MM.1S (cell line): ENCODE data around the gene SEMA4D.

Source experiments
- DNase-seq: peaks from one replicate; pipeline ENCODE4 v3.0.0-alpha.2; 2015
- H2AFZ ChIP-seq: fragments of 300-600 bp; sonication (generic); 2 replicates; pipeline ENCODE4 v1.6.0; 2016; ENCODE audit warnings: antibody characterized with exemption, low read length
- H3F3A ChIP-seq: fragments of 300-600 bp; sonication (generic); 2 replicates; pipeline ENCODE4 v1.6.1; 2016; ENCODE audit warnings: mild to moderate bottlenecking, antibody characterized with exemption, low read length, moderate library complexity, mixed read lengths; ENCODE audit not compliant: insufficient read depth
- H3K27ac ChIP-seq: fragments of 300-600 bp; sonication (generic); 2 replicates; pipeline ENCODE4 v1.5.1; 2016; ENCODE audit warnings: mild to moderate bottlenecking, low read length
- H3K27me3 ChIP-seq: fragments of 300-600 bp; sonication (generic); replicated peaks from 2 replicates; pipeline ENCODE4 v1.6.0; 2016; ENCODE audit warnings: low read length; ENCODE audit not compliant: insufficient read depth
- H3K36me3 ChIP-seq: fragments of 300-600 bp; sonication (generic); replicated peaks from 2 replicates; pipeline ENCODE4 v1.6.1; 2016; ENCODE audit warnings: mild to moderate bottlenecking, low read length, mixed read lengths; ENCODE audit not compliant: insufficient read depth
- H3K4me1 ChIP-seq: fragments of 300-600 bp; sonication (generic); 2 replicates; pipeline ENCODE4 v1.6.1; 2016; ENCODE audit warnings: low read length, mixed read lengths
- H3K4me2 ChIP-seq: fragments of 300-600 bp; sonication (generic); 2 replicates; pipeline ENCODE4 v1.6.0; 2016; ENCODE audit warnings: low read depth, low read length
- H3K4me3 ChIP-seq: fragments of 300-600 bp; sonication (generic); 2 replicates; pipeline ENCODE4 v1.5.1; 2016; ENCODE audit warnings: low read length, mixed read lengths
- H3K79me2 ChIP-seq: fragments of 300-600 bp; sonication (generic); 2 replicates; pipeline ENCODE4 v1.6.1; 2016; ENCODE audit warnings: mixed run types, low read length, mixed read lengths
- H3K9ac ChIP-seq: fragments of 300-600 bp; sonication (generic); 2 replicates; pipeline ENCODE4 v1.6.1; 2016; ENCODE audit warnings: low read length, mixed read lengths
- H3K9me2 ChIP-seq: fragments of 300-600 bp; sonication (generic); replicated peaks from 2 replicates; pipeline ENCODE4 v1.6.1; 2016; ENCODE audit warnings: mild to moderate bottlenecking, low read length, mixed read lengths; ENCODE audit not compliant: insufficient read depth
- H3K9me3 ChIP-seq: fragments of 300-600 bp; sonication (generic); replicated peaks from 2 replicates; pipeline ENCODE4 v1.6.1; 2016; ENCODE audit warnings: mild to moderate bottlenecking, low read length, mixed read lengths; ENCODE audit not compliant: insufficient read depth
- H4K20me1 ChIP-seq: fragments of 300-600 bp; sonication (generic); 2 replicates; pipeline ENCODE4 v1.6.1; 2016; ENCODE audit warnings: mild to moderate bottlenecking, low read length, moderate library complexity, mixed read lengths; ENCODE audit not compliant: insufficient read depth
- CTCF ChIP-seq: fragments of 300-600 bp; sonication (generic); IDR thresholded peaks from 2 replicates; pipeline ENCODE4 v1.5.1; 2016; ENCODE audit warnings: antibody characterized with exemption, low read length, mixed read lengths
- EZH2 ChIP-seq: fragments of 300-600 bp; sonication (generic); optimal IDR thresholded peaks from 2 replicates; pipeline ENCODE3; 2017; ENCODE audit warnings: low read depth, mild to moderate bottlenecking, antibody characterized with exemption, low read length, mixed read lengths
- EZH2phosphoT487 ChIP-seq: fragments of 300-600 bp; sonication (generic); IDR thresholded peaks from 2 replicates; pipeline ENCODE4 v1.6.1; 2018; ENCODE audit warnings: antibody characterized with exemption, low read length

The SEMA4D gene

DNA sequence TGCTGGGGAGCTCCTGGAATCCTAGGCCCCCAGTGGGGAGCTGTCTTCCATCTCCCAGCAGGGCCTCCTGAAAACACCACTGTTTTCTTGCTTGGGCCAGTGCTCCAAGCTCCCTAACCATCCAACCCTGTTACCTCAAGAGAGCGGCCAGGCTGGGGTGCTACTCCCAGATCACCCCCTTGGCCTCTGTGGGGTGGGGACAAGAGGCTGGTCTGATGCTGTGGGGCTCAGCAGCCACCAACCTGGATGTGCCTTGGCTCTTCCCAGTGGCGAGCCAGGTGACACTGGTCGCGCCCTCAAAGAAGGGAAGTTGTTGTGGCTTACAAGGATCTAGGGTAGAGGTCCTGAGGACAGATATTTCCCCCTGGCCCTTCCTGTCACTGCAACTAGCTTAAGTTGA, 130.6 kb downstream of the SEMA4D start:
- Histone ChIP-seq H3K79me2 (no peaks in the 10 kb centered on the region), H3F3A (peaks cover 3% of the 10 kb centered on the region; the same call in 1 of the 2 replicates), H4K20me1 (no peaks in the 10 kb centered on the region), H3K9ac (no peak overlapping the region), H3K9me3 (no peaks in the 10 kb centered on the region), H3K27ac (no peak overlapping the region), H3K27me3 (no peaks in the 10 kb centered on the region), H3K9me2 (no peaks in the 10 kb centered on the region), H3K36me3 (no peaks in the 10 kb centered on the region), H3K4me1 (no peaks in the 10 kb centered on the region), H3K4me3 (no peak overlapping the region), H2AFZ (no peak overlapping the region), H3K4me2 (no peak overlapping the region)
- no peak for TF ChIP-seq CTCF
- DNase-seq: no peak

- no peaks in the 10 kb centered on the region for H3K79me2 ChIP-seq
- H3K9me2 ChIP-seq: no peaks in the 10 kb centered on the region
- no peaks in the 10 kb centered on the region for H3K36me3 ChIP-seq
- peaks cover 3% of the 10 kb centered on the region; the same call in 1 of the 2 replicates for H3F3A ChIP-seq
- no peak overlapping the region for H3K4me3 ChIP-seq
- H4K20me1 ChIP-seq: no peaks in the 10 kb centered on the region
- H2AFZ ChIP-seq: no peak overlapping the region
- no peaks in the 10 kb centered on the region for H3K27me3 ChIP-seq
- H3K4me1 ChIP-seq: no peaks in the 10 kb centered on the region
- TF ChIP-seq EZH2: no peak
- no peak for TF ChIP-seq EZH2phosphoT487
- TF ChIP-seq CTCF: no peak
- H3K27ac ChIP-seq: no peak overlapping the region
- no peak for DNase-seq
- no peak overlapping the region for H3K9ac ChIP-seq
- no peak overlapping the region for H3K4me2 ChIP-seq
- H3K9me3 ChIP-seq: no peaks in the 10 kb centered on the region
Measured at GRCh38 chr9:89366711-89367110, 131.2 kb downstream of the SEMA4D start.

- H3K4me2 ChIP-seq: no peak overlapping the region
- no peaks in the 10 kb centered on the region for H3K4me1 ChIP-seq
- H3K79me2 ChIP-seq: no peaks in the 10 kb centered on the region
- no peak overlapping the region for H2AFZ ChIP-seq
- H3K9ac ChIP-seq: no peak overlapping the region
- no peaks in the 10 kb centered on the region for H3K9me2 ChIP-seq
- DNase-seq: no peak
- H3K9me3 ChIP-seq: no peaks in the 10 kb centered on the region
- H3K36me3 ChIP-seq: no peaks in the 10 kb centered on the region
- no peak overlapping the region for H3K27ac ChIP-seq
- no peaks in the 10 kb centered on the region for H3K27me3 ChIP-seq
- TF ChIP-seq CTCF (no peak), EZH2phosphoT487 (no peak), EZH2 (no peak)
- H3F3A ChIP-seq: peaks cover 3% of the 10 kb centered on the region; the same call in 1 of the 2 replicates
- no peaks in the 10 kb centered on the region for H4K20me1 ChIP-seq
- H3K4me3 ChIP-seq: no peak overlapping the region
Measured at GRCh38 chr9:89365532-89365912, 132.4 kb downstream of the SEMA4D start.
